ENCODE data around the gene ZNF775. TPM values are rescaled to one million over a fixed set of nuclear protein-coding genes. Genes with fewer than 3 reads are reported as not detected.

ZNF775 gene
- total RNA-seq, 1 experiment from 2014 or later: 3.4 TPM

DNA sequence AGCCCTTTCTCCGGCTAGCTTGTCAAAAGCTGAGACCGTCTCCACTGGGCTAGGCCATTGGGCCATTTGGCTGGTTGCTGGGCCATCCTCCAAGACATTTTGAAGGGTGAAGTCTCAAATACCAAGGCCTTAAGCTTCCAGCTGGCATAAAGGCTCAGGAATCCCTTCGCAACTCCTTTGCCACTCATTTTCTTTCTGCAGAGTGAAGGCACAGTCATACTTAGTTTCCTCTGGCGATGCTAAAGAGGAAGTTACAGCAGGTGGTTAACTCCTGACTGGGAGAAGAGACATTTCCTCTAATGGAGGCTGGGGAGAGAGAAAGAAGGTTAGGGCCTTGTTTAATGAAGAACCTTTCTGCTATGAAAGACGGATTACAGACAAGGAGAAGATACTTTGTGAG, 15.3 kb upstream of the ZNF775 start:
- POLR2A ChIA-PET (ENCODE audit: unreplicated experiment): interaction anchor here (0.5 kb wide), 1 partner anchor 14 kb away, joined by 6 read pairs; no protein-coding TSS in a partner anchor
- peaks cover 25% of the 10 kb centered on the region for H3K4me1 ChIP-seq (replicated peaks; ENCODE audit: insufficient read depth)
- intact Hi-C loops (cut with micrococcal nuclease; ENCODE audit: unreplicated experiment): loop anchor here (2.0 kb wide), 2 partner anchors 15 to 41 kb away; partner anchors contain the start of gene ZNF775
- H3K79me2 ChIP-seq (ENCODE audit: low read depth): peaks cover under 1% of the 10 kb centered on the region
- no peaks in the 10 kb centered on the region for H4K20me1 ChIP-seq (ENCODE audit: insufficient read depth)
- no peak overlapping the region for H2AFZ ChIP-seq
- H3K9me2 ChIP-seq (ENCODE audit: insufficient read depth): no peaks in the 10 kb centered on the region
- H3K27me3 ChIP-seq (ENCODE audit: insufficient read depth, low read depth): no peaks in the 10 kb centered on the region
- BruUV-seq (replicated peaks): no TSS peak
- no peaks in the 10 kb centered on the region for H3K36me3 ChIP-seq (ENCODE audit: low read depth)
- H3K4me2 ChIP-seq: no peak overlapping the region
- no peak overlapping the region for H3K27ac ChIP-seq
- no peak overlapping the region for H3K4me3 ChIP-seq
- peaks cover 19% of the 10 kb centered on the region for H3F3A ChIP-seq (ENCODE audit: insufficient read depth, low read depth)
- H3K9me3 ChIP-seq (ENCODE audit: insufficient read depth, low read depth): no peaks in the 10 kb centered on the region
- TF ChIP-seq, protein P1, sequence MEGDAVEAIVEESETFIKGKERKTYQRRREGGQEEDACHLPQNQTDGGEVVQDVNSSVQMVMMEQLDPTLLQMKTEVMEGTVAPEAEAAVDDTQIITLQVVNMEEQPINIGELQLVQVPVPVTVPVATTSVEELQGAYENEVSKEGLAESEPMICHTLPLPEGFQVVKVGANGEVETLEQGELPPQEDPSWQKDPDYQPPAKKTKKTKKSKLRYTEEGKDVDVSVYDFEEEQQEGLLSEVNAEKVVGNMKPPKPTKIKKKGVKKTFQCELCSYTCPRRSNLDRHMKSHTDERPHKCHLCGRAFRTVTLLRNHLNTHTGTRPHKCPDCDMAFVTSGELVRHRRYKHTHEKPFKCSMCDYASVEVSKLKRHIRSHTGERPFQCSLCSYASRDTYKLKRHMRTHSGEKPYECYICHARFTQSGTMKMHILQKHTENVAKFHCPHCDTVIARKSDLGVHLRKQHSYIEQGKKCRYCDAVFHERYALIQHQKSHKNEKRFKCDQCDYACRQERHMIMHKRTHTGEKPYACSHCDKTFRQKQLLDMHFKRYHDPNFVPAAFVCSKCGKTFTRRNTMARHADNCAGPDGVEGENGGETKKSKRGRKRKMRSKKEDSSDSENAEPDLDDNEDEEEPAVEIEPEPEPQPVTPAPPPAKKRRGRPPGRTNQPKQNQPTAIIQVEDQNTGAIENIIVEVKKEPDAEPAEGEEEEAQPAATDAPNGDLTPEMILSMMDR (conservative IDR thresholded peaks at IDR 0.05): no peak
- no peak for TF ChIP-seq EZH2 (IDR thresholded peaks at IDR 0.05; ENCODE audit: low read depth)
- DNase-seq: no peak
- CTCF ChIA-PET: no interaction called here

DNA sequence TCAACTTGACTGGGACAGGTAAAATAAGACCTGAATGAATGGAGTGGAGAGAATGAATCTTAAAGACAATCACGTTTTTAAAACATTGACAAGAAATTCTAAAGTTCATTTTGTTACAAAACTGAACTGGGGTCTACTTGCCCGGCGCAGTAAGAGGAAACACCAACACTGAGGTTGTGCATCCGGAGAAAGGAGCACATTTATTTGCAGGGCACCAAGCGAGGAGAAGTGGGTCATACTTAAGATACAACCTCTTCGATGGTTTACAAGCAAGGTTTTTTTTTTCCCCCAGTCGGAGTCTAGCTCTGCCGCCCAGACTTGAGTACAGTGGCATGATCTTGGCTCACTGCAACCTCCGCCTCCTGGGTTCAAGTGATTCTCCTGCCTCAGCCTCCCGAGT, 13.9 kb upstream of the ZNF775 start:
- H3K79me2 ChIP-seq (ENCODE audit: low read depth): peaks cover 14% of the 10 kb centered on the region
- H3F3A ChIP-seq (ENCODE audit: insufficient read depth, low read depth): peaks cover 19% of the 10 kb centered on the region
- H3K9me2 ChIP-seq (ENCODE audit: insufficient read depth): no peaks in the 10 kb centered on the region
- no peak overlapping the region for H3K4me3 ChIP-seq
- H2AFZ ChIP-seq: no peak overlapping the region
- intact Hi-C loops (cut with micrococcal nuclease; ENCODE audit: unreplicated experiment): no loop called here
- H3K36me3 ChIP-seq (ENCODE audit: low read depth): no peaks in the 10 kb centered on the region
- H3K27me3 ChIP-seq (ENCODE audit: insufficient read depth, low read depth): no peaks in the 10 kb centered on the region
- H3K4me1 ChIP-seq (replicated peaks; ENCODE audit: insufficient read depth): peaks cover 30% of the 10 kb centered on the region
- H3K27ac ChIP-seq: no peak overlapping the region
- no peaks in the 10 kb centered on the region for H3K9me3 ChIP-seq (ENCODE audit: insufficient read depth, low read depth)
- 0 out of 2 replicates have a peak, but pooled peaks cover 2% of the 10 kb centered on the region for H4K20me1 ChIP-seq (ENCODE audit: insufficient read depth)
- ChIA-PET CTCF (no interaction called here), POLR2A (ENCODE audit: unreplicated experiment) (no interaction called here)
- DNase-seq: no peak
- TF ChIP-seq EZH2 (IDR thresholded peaks at IDR 0.05; ENCODE audit: low read depth): no peak
- TF ChIP-seq, protein P1 (conservative IDR thresholded peaks at IDR 0.05): no peak
- no peak overlapping the region for H3K4me2 ChIP-seq
- no TSS peak for BruUV-seq (replicated peaks)

DNA sequence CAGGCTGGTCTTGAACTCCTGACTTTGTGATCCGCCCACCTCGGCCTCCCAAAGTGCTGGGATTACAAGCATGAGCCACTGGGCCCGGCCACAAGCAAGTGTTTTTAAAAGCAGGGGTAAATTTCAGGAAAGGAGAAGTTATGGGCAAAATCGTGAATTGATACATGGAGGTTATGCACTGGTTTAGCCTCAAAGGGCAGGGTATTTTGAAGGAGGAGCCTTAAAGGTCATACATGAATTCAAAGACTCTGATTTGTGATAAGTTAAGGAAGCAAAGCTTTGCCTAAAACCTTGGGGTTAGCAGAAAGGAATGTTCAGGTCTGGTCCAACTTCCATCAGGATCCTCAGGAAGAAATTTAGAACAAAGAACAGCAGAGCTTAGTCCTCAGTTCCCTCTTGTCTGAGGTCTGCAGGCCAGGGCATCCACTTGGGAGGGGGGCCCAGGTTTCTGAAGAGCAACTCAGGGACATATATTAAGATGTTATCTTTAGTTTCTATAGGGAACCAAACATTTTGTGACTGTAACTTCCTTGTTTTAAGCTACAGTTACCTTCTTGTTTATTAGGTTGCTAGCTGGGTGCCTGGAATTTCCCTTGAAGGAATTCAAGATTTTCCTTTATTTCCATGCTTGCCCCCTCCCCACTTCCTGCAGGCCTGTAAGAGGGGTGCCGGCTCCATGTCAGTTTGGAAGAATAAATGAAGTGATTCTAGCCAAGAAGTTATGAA, 13.3 kb upstream of the ZNF775 start:
- Histone ChIP-seq H3K27me3 (ENCODE audit: insufficient read depth, low read depth) (no peaks in the 10 kb centered on the region), H3K4me2 (peak overlapping the region; percentile 5; the same call in 1 of the 2 replicates), H3K79me2 (ENCODE audit: low read depth) (peaks cover 20% of the 10 kb centered on the region), H3F3A (ENCODE audit: insufficient read depth, low read depth) (peaks cover 19% of the 10 kb centered on the region), H4K20me1 (ENCODE audit: insufficient read depth) (peaks cover 9% of the 10 kb centered on the region; the same call in 1 of the 2 replicates), H3K4me1 (replicated peaks; ENCODE audit: insufficient read depth) (peaks cover 37% of the 10 kb centered on the region), H3K9me2 (ENCODE audit: insufficient read depth) (no peaks in the 10 kb centered on the region), H3K4me3 (no peak overlapping the region), H3K27ac (peak overlapping the region; percentile 39; the same call in 1 of the 2 replicates), H2AFZ (no peak overlapping the region), H3K9me3 (ENCODE audit: insufficient read depth, low read depth) (no peaks in the 10 kb centered on the region), H3K36me3 (ENCODE audit: low read depth) (no peaks in the 10 kb centered on the region; the same call in 1 of the 2 replicates)
- intact Hi-C loops (cut with micrococcal nuclease; ENCODE audit: unreplicated experiment): no loop called here
- ChIA-PET POLR2A (ENCODE audit: unreplicated experiment) (interaction anchor here (0.6 kb wide), 2 partner anchors 13 to 21 kb away, joined by 7 to 8 read pairs; no protein-coding TSS in a partner anchor), CTCF (interaction anchor here (1.0 kb wide), 1 partner anchor 9 kb away, joined by 3 read pairs; no protein-coding TSS in a partner anchor)
- TF ChIP-seq, protein P1 (conservative IDR thresholded peaks at IDR 0.05): no peak
- TF ChIP-seq EZH2 (IDR thresholded peaks at IDR 0.05; ENCODE audit: low read depth): no peak
- peak; percentile 43 to 80 for DNase-seq
- BruUV-seq (replicated peaks): no TSS peak
